COLO668 (cell line): Measurements from ENCODE around the gene UMODL1.

Experiments used
- DNase-seq: peaks from one replicate; lab custom pipeline; 2025; ENCODE audit not compliant: unreplicated experiment; lab: John Stamatoyannopoulos, UW

UMODL1 gene

DNA sequence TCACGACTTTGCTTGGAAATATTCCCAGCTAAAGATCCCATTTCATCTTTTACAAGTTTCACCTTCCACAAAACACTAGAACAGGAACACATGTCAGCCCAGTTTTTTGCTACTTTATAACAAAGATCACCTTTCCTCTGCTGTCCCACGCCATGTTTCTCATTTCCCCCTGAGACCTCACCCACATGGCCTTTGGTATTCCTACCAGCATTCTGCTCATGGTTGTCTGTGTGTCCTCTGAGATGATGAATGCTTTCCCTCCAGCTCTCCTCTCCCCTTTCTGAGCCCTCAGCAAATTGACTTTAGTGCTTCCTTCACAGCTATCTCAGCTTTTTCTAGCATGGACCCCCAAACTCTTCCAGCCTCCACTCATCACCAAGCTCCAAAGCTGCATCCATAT lies 115.5 kb downstream of the UMODL1 start:
- no peak for DNase-seq

DNA sequence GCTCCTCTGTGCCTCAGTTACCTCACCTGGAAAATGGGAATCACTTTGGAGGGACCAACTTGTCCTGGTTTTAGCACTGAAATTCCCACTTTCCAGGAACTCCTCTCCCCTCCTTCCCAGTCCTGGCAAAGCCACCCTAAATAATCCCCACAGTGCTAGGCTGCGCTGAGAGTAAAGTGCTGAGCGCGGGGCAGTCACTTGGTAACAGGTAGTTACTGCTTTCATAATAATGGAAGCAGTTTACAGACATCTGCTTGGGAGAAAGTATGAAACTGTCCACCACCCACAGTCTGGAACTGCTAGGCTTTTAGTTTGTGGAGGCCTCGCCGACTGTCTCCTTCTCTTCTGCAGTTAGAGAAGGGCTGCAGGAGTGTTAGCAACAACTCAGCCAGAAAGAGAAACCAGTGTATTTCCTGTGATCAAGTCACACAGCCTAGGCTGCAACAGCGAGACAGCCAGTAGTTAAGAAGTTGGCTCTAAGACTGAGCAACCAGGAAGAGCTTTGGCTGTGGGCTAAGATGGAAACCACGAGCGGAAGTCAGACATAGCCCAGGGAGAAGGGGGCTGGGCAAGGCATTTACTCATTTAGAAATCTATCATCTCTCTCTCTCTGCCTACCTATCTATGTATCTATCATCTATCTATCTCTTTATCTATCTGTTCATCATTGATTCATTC lies 117.0 kb downstream of the UMODL1 start:
- no peak for DNase-seq

DNA sequence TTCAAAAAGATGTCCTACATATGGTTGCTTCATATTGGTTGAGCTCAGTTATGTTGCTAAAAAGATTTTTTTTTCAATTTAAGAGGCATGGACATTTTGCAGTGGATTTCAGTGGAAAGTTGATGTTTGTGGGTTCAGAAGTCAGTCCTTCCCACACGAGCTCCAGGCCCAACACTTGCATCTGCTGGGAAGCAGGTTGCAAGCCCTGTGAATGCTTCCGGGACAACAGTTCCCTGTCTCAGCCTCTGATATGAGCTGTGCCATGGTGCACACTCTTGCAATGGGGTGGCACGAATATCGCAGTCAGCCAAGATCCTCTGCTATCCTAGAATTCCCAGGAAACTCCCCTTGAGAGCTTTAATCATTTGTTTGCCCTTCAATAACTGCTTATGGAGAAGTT lies 117.5 kb downstream of the UMODL1 start:
- no peak for DNase-seq

DNA sequence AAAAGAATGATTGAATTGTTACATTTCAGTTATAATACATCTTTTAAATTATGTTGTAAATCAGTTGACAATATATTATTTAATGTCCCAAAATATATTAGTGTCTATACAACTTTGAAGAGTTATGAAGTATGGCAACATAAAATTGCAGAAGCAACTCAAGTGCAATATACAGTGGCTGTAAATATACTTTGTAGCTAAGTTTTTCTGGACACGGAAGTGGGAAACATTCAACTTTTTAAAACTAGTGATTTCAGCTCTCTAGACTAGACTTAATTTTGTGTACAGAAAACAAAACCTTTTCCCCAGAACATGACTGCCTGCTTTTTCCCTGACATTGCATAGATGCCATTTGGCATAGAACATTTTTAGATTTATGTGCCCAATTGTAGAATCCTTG lies 118.3 kb downstream of the UMODL1 start:
- DNase-seq: no peak

DNA sequence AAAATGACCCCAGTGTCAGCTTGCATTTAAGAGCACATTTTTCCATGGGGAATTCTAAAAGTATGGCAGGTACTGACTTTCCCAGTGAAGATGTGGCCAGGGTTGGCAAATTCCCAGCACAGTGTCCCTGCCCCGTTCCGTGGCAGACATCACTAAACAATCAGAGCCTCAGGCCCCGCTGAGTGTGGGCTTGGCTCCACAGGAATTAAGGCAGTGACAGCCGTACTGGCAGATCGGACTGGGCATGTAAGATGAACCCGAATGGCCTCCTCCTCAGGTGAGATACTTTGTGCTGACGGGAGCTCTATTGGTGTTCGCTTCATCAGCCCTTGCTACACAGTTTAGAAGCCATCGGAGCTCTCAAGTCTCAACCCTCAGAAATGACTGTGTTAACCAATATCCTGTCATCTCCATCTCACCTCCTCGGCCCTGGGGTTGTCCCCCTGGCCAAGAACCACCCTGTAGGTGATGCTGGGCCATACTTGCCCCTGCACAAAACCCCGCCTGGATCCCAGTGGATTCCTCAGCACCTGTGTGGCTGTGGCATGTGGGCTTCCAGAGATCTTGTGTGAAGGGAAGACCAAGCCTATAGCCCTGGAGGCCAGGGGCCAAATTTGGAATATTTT lies 118.9 kb downstream of the UMODL1 start:
- DNase-seq: no peak

DNA sequence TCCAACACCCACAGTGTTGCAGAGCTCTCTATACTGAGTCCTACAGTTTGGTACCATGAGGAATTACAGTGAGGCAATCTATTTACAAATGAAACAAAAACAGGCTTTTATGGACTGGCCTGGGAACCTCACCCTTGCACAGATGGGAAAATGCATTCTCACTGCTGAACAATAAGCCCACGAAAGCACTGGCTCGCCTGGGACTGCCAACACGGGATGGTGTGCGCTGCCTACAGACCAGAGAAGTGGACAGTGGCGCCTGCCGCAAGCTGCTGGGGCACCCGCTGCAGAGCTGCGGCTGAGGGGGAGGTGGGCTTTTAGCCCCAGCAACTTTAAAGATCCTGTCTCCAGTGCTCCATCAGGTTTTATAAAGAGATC lies 119.4 kb downstream of the UMODL1 start:
- DNase-seq: no peak

DNA sequence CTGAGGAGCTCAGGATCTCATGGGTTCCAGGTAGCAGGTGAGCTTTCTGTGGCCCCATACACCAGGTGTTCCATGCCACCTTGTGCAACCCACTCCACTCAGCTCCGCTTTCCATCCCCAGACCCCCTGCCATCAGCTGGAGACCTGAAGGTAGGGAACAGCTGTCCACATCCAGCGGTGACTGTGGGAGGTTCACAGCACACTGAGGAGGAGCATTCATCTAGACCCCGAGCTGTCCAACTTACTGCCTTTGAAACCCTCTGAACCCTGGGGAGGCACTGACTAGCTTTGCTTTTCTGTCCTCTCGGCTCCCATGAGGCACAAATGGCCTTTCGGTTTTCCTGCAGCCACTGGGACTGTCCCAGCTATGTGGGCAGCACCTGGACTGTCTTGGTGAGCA lies 119.9 kb downstream of the UMODL1 start:
- DNase-seq: no peak

DNA sequence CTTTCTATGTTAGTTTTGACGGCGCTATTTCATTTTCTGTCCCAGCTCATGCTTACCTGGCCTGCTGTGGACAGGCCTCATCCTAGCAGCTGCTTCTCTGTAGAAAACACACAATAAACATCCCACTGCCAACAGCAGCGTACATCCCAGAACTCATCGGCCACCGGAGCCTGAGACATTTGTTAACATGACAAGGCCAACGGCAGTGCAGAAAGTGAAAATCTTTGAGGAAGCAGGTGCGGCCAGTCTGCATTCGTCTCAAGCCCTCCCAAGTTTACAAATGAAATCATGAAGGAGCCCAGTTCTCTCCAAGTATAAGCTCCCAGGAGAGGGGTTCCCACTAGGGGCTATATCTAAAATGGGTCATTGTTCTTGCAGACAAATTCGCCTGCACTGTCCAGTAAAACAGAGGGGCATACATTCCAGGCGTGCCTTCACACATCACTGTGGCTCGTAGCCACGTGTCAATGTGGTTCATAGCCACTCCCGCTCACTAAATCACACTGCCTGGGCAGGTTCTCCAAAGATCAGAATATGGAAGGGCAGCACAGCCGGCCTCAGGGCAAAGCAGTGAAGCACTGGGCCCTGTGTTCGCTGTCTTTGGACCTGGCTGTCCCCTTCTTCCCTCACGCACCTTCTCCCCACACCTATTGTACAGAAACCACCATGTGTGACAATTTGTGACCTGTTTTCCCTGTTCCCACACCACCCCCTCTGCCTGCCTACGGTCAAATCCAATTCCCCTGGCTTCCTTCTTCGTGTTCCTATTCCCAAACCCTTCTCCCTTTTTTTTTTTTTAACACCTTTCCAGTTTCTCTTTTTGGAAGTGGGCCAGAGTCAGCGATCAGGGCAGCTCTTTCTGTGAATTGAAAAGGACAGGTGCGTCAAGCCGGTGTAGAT lies 120.8 kb downstream of the UMODL1 start:
- no peak for DNase-seq
